GM23248 (cell line): Measurements from ENCODE around the gene PLEKHA1. TPM values are rescaled to one million over a fixed set of nuclear protein-coding genes. Genes with fewer than 3 reads are reported as not detected.

Experiments used
- DNase-seq: peaks from one replicate; pipeline ENCODE4 v3.0.0-alpha.2; 2015
- H2AFZ ChIP-seq: fragments of 200-600 bp; sonication (generic); 2 replicates; pipeline ENCODE4 v1.6.1; 2016; ENCODE audit warnings: antibody characterized with exemption
- H3F3A ChIP-seq: fragments of 200-600 bp; sonication (generic); 2 replicates; pipeline ENCODE4 v1.6.1; 2016; ENCODE audit warnings: mild to moderate bottlenecking, antibody characterized with exemption, mixed run types; ENCODE audit not compliant: insufficient read depth
- H3K27ac ChIP-seq: fragments of 200-600 bp; sonication (generic); 2 replicates; pipeline ENCODE4 v1.5.1; 2016; ENCODE audit warnings: mild to moderate bottlenecking
- H3K27me3 ChIP-seq: fragments of 200-600 bp; sonication (generic); replicated peaks from 2 replicates; pipeline ENCODE4 v1.6.1; 2016; ENCODE audit warnings: mild to moderate bottlenecking; ENCODE audit not compliant: insufficient read depth
- H3K36me3 ChIP-seq: fragments of 200-600 bp; sonication (generic); 2 replicates; pipeline ENCODE4 v1.6.1; 2016; ENCODE audit warnings: low read depth, mild to moderate bottlenecking
- H3K4me1 ChIP-seq: fragments of 200-600 bp; sonication (generic); 2 replicates; pipeline ENCODE4 v1.6.1; 2016; ENCODE audit warnings: mild to moderate bottlenecking; ENCODE audit not compliant: insufficient read depth
- H3K4me2 ChIP-seq: fragments of 200-600 bp; sonication (generic); one replicate; pipeline ENCODE4 v1.6.1; 2016; ENCODE audit warnings: mild to moderate bottlenecking; ENCODE audit not compliant: unreplicated experiment
- H3K4me3 ChIP-seq: fragments of 200-600 bp; sonication (generic); 2 replicates; pipeline ENCODE4 v1.5.1; 2016; ENCODE audit warnings: mild to moderate bottlenecking
- H3K79me2 ChIP-seq: fragments of 200-600 bp; sonication (generic); 2 replicates; pipeline ENCODE4 v1.6.1; 2016; ENCODE audit warnings: mild to moderate bottlenecking; ENCODE audit not compliant: insufficient read depth
- H3K9ac ChIP-seq: fragments of 200-600 bp; sonication (generic); 2 replicates; pipeline ENCODE4 v1.6.1; 2016; ENCODE audit warnings: mild to moderate bottlenecking
- H3K9me2 ChIP-seq: fragments of 200-600 bp; sonication (generic); 2 replicates; pipeline ENCODE4 v1.6.1; 2016; ENCODE audit warnings: mixed run types, mild to moderate bottlenecking, moderate library complexity; ENCODE audit not compliant: insufficient read depth
- H3K9me3 ChIP-seq: fragments of 200-600 bp; sonication (generic); one replicate; pipeline ENCODE4 v1.6.1; 2017; ENCODE audit warnings: low read depth
- H4K20me1 ChIP-seq: fragments of 200-600 bp; sonication (generic); 2 replicates; pipeline ENCODE4 v1.6.0; 2016; ENCODE audit not compliant: insufficient read depth
- EZH2 ChIP-seq: fragments of 200-600 bp; sonication (generic); IDR thresholded peaks from 2 replicates; pipeline ENCODE4 v1.6.1; 2018; ENCODE audit warnings: antibody characterized with exemption, mild to moderate bottlenecking; ENCODE audit not compliant: insufficient read depth, poor library complexity, severe bottlenecking
- EZH2phosphoT487 ChIP-seq: fragments of 200-600 bp; sonication (generic); IDR thresholded peaks from 2 replicates; pipeline ENCODE4 v1.6.1; 2018; ENCODE audit warnings: antibody characterized with exemption, moderate library complexity, mild to moderate bottlenecking, low read depth; ENCODE audit not compliant: insufficient read depth
- WGBS, 2 experiments: methylation state at CpG; one replicate each; pipeline ENCODE4 v1.1.6; 2015 to 2017; ENCODE audit warnings: low lambda C conversion rate in 2 of 2, low coverage in 1 of 2; ENCODE audit errors: missing lambda C conversion rate in 2 of 2; 5-methylcytosine and 5-hydroxymethylcytosine counted together
- in situ Hi-C: fragments of 300-500 bp; cut with MboI; formaldehyde crosslinking; loops from 2 replicates; pipeline ENCODE4 v1.15.0; 2020
- polyA plus RNA-seq: library from polyadenylated mRNA; unstranded; fragments of >200 nt; fragmentation: Nextera tagmentation; extraction: Ambion mirVana; gene quantifications from 2 replicates; pipeline ENCODE4 v1.2.1, GENCODE V29; 2016
- total RNA-seq: library from RNA; depleted of rRNA; stranded (reverse); fragments of >200 nt; shearing (Covaris generic); gene quantifications from 2 replicates; pipeline ENCODE4 v1.2.3, GENCODE V29; 2014

Gene PLEKHA1
- total and polyA plus RNA-seq, 2 experiments from 2014 or later, result 28.7 to 41.0 TPM

DNA sequence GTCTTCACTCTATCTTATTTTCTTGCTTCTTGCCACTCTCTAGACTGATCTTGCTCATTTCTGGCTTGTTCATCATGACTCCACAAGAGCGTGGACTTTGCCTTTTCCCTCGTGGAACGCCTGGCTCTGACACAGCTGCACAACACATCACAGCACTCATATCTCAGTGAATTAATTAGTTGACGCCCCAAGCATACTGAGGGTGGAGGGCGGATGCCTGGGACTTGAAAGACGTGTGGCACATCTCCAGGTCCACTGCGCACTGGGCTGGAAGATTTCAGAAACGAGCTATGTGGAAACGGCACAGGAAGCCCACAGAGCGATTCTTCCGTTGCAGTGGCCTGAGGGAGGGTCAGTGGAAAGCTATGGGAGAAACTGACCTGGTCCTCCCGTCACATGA lies 23.6 kb upstream of the PLEKHA1 start:
- H3K4me2 ChIP-seq, result no peak overlapping the region
- H3F3A ChIP-seq, result no peaks in the 10 kb centered on the region
- no peaks in the 10 kb centered on the region for H3K9me2 ChIP-seq
- no peaks in the 10 kb centered on the region for H3K9me3 ChIP-seq
- WGBS, 2 experiments, result 68 to 72% methylated on average over 12 of the region's 12 CpGs
- no peak overlapping the region for H3K9ac ChIP-seq
- TF ChIP-seq EZH2 (no peak), EZH2phosphoT487 (no peak)
- H3K36me3 ChIP-seq, result no peaks in the 10 kb centered on the region
- in situ Hi-C loops, result no loop called here
- H4K20me1 ChIP-seq, result no peaks in the 10 kb centered on the region
- H3K27ac ChIP-seq, result no peak overlapping the region
- no peak overlapping the region for H2AFZ ChIP-seq
- H3K4me3 ChIP-seq, result no peak overlapping the region
- H3K27me3 ChIP-seq, result peaks cover 3% of the 10 kb centered on the region; the same call in 1 of the 2 replicates
- no peak for DNase-seq
- H3K79me2 ChIP-seq, result no peaks in the 10 kb centered on the region
- H3K4me1 ChIP-seq, result no peaks in the 10 kb centered on the region

DNA sequence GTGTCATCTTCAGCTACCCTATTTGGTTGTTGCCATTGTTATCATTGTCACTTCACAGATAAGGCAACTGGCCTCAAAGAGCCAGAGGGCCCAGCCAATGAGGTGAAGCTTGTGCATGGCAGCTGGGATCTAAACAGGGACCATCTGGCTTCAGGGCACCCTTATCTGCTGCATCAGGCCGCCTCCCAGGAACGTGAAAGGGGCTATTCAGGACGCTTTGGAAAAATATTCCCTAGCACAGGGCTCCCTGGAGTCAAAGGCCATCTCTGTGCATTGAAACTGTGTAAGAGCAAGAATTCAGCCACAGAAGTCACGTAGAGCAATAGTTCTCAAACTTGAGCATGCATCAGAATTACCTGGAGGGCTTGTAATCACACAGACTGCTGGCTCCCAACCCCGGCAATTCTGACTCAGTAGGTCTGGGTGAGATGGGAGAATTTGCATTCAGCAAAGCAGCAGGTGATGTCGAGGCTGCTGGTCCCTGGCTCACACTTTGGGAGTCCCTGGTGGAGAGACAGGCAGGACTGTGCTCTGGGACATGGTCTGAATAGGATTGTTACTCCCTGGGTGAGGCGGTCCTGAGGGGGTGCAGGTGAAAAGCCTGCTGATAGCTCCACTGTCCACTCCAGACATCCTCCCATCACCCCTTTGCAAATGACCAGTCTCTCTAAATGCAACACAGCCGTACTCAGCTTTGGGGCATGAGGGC lies 21.5 kb upstream of the PLEKHA1 start:
- H3K79me2 ChIP-seq, result no peaks in the 10 kb centered on the region
- WGBS, 2 experiments, result 45 to 51% methylated on average over 8 of the region's 8 CpGs
- H3F3A ChIP-seq, result no peaks in the 10 kb centered on the region
- H3K9ac ChIP-seq, result no peak overlapping the region
- no peaks in the 10 kb centered on the region for H3K4me1 ChIP-seq
- H3K4me3 ChIP-seq, result no peak overlapping the region
- no peak overlapping the region for H3K4me2 ChIP-seq
- peaks cover 3% of the 10 kb centered on the region; the same call in 1 of the 2 replicates for H3K27me3 ChIP-seq
- in situ Hi-C loops, result no loop called here
- no peak overlapping the region for H3K27ac ChIP-seq
- H4K20me1 ChIP-seq, result no peaks in the 10 kb centered on the region
- no peak for DNase-seq
- no peaks in the 10 kb centered on the region for H3K9me2 ChIP-seq
- no peaks in the 10 kb centered on the region for H3K36me3 ChIP-seq
- H3K9me3 ChIP-seq, result no peaks in the 10 kb centered on the region
- H2AFZ ChIP-seq, result no peak overlapping the region
- TF ChIP-seq EZH2phosphoT487 (no peak), EZH2 (no peak)

DNA sequence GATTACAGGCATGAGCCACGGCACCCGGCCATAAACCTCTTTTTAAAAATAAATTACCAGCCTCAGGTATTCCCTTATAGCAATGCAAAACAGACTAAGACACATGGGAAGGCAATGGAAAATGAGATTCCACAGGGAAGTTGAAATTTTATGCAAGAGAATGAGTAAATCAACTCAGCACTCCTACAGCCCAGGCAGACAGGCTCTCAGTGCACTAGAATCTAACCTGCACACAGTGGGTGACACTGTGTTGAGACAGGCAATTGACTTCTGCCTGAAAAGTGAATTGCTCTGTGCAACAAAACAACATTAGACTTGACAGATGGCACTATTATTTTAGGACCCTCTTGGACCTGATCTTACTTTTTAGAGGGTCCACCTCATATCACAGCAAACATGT lies 20.1 kb upstream of the PLEKHA1 start:
- in situ Hi-C loops, result no loop called here
- no peak overlapping the region for H3K4me3 ChIP-seq
- WGBS, 2 experiments, result 56 to 69% methylated on average over 2 of the region's 2 CpGs
- H3K4me2 ChIP-seq, result no peak overlapping the region
- DNase-seq, result no peak
- H3K9me3 ChIP-seq, result no peaks in the 10 kb centered on the region
- no peaks in the 10 kb centered on the region for H3K36me3 ChIP-seq
- TF ChIP-seq EZH2phosphoT487 (no peak), EZH2 (no peak)
- no peak overlapping the region for H2AFZ ChIP-seq
- H3F3A ChIP-seq, result no peaks in the 10 kb centered on the region
- peaks cover 3% of the 10 kb centered on the region; the same call in 1 of the 2 replicates for H3K27me3 ChIP-seq
- H4K20me1 ChIP-seq, result no peaks in the 10 kb centered on the region
- no peaks in the 10 kb centered on the region for H3K9me2 ChIP-seq
- no peak overlapping the region for H3K27ac ChIP-seq
- no peaks in the 10 kb centered on the region for H3K4me1 ChIP-seq
- no peaks in the 10 kb centered on the region for H3K79me2 ChIP-seq
- no peak overlapping the region for H3K9ac ChIP-seq

DNA sequence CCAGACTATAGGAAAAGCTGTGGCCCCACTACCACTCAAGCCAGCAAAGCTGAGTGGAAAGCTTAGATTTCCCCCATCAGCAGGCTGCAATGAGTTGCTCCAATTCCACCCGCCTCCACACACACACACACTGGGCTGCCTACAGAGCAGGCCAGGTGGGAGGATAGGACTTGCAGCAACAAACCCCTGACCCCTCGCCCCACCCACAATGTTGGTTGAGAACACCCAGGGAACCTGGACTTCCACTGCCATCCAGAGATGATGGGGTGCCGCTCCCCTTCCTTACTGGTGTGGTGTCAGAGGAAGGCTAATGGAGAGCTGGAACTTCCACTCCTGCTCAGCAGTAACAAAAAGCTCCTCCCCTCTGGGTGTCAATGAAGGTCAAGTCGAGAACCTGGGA lies 16.8 kb upstream of the PLEKHA1 start:
- H2AFZ ChIP-seq, result no peak overlapping the region
- H3K9me3 ChIP-seq, result no peaks in the 10 kb centered on the region
- DNase-seq, result no peak
- H3K9ac ChIP-seq, result no peak overlapping the region
- no peak overlapping the region for H3K27ac ChIP-seq
- no peaks in the 10 kb centered on the region for H4K20me1 ChIP-seq
- no peaks in the 10 kb centered on the region for H3K9me2 ChIP-seq
- H3K36me3 ChIP-seq, result no peaks in the 10 kb centered on the region
- H3K27me3 ChIP-seq, result peaks cover 3% of the 10 kb centered on the region; the same call in 1 of the 2 replicates
- WGBS, 2 experiments, result 38 to 66% methylated on average over 2 to 4 of the region's 4 CpGs
- in situ Hi-C loops, result no loop called here
- no peaks in the 10 kb centered on the region for H3K4me1 ChIP-seq
- H3K79me2 ChIP-seq, result no peaks in the 10 kb centered on the region
- TF ChIP-seq EZH2phosphoT487, result no peak
- TF ChIP-seq EZH2, result no peak
- no peaks in the 10 kb centered on the region for H3F3A ChIP-seq
- H3K4me3 ChIP-seq, result no peak overlapping the region
- H3K4me2 ChIP-seq, result no peak overlapping the region
